Testis (tissue), 2 donors: ENCODE measurements around the gene GTSF1L.

Experiments
- CTCF ChIP-seq, 3 experiments: fragments of 450-650 bp in 2 of 3; fragments of 200-600 bp in 1 of 3; sonication (generic) in 1 of 3; IDR thresholded peaks; one replicate each; pipeline ENCODE4 v1.5.1; 2016 to 2019; ENCODE audit warnings: antibody characterized with exemption in 3 of 3, mild to moderate bottlenecking in 2 of 3, moderate library complexity in 1 of 3
- POLR2A ChIP-seq: fragments of 450-650 bp; IDR thresholded peaks from one replicate; pipeline ENCODE4 v1.6.1; 2017; ENCODE audit warnings: antibody characterized with exemption, mild to moderate bottlenecking, moderate library complexity

- no peak for TF ChIP-seq POLR2A
- TF ChIP-seq CTCF (IDR thresholded peaks at IDR 0.05), result no peak
Observed at GRCh38 chr20:43695571-43695970, 31.2 kb downstream of the GTSF1L start.
